Caco-2 (cell line): ENCODE results near the gene ADARB2. TPM values are rescaled to one million over a fixed set of nuclear protein-coding genes. Genes with fewer than 3 reads are reported as not detected.
"Not testable (repeated sequence)": the region's sequence is repeated elsewhere in the genome, so short reads cannot be mapped to it uniquely, and the experiment has no call there.

Experiments
- BruUV-seq: library from RNA; stranded (reverse); fragments of 400-500 nt; replicated peaks from 2 replicates; lab custom pipeline; 2021; lab: Mats Ljungman, UMichigan
- CTCF ChIA-PET: fragments of 300-600 bp; sonication (Branson Sonifier 250); formaldehyde crosslinking; loops from one replicate; lab custom pipeline; 2022; ENCODE audit warnings: antibody characterized with exemption; lab: Charles Lee
- POLR2A ChIA-PET: fragments of 300-600 bp; sonication (Branson Sonifier 250); formaldehyde crosslinking; loops from one replicate; lab custom pipeline; 2022; ENCODE audit warnings: antibody characterized with exemption; lab: Charles Lee
- DNase-seq, 2 experiments: peaks; one replicate each; pipeline versions ENCODE4 v3.0.0 to v3.0.0-alpha.2; 2020 to 2022
- H3K27me3 ChIP-seq: replicated peaks from 2 replicates; pipeline ENCODE4 v1.6.0; 2011; ENCODE audit warnings: low read length; ENCODE audit not compliant: control insufficient read depth, insufficient read depth
- H3K36me3 ChIP-seq: 2 replicates; pipeline ENCODE4 v1.5.1; 2011; ENCODE audit warnings: low read length; ENCODE audit not compliant: control insufficient read depth, insufficient read depth
- H3K4me1 ChIP-seq: fragments of 250-450 bp; sonication (Bioruptor Pico); 2 replicates; pipeline ENCODE4 v1.5.1; 2020; ENCODE audit warnings: mild to moderate bottlenecking
- H3K4me3 ChIP-seq: 2 replicates; pipeline ENCODE4 v1.5.1; 2011; ENCODE audit warnings: low read depth, mild to moderate bottlenecking, control low read depth, low read length
- H3K9me3 ChIP-seq: fragments of 250-450 bp; sonication (Bioruptor Pico); 2 replicates; pipeline ENCODE4 v1.5.1; 2020; ENCODE audit warnings: mild to moderate bottlenecking, moderate library complexity
- H3K27ac Mint-ChIP-seq: one replicate; pipeline ENCODE4 v1.8.0; 2022; ENCODE audit warnings: mixed read lengths; ENCODE audit not compliant: unreplicated experiment
- H3K27me3 Mint-ChIP-seq: one replicate; pipeline ENCODE4 v1.8.0; 2022; ENCODE audit warnings: mixed read lengths; ENCODE audit not compliant: insufficient read depth, unreplicated experiment
- H3K36me3 Mint-ChIP-seq: one replicate; pipeline ENCODE4 v1.8.0; 2022; ENCODE audit warnings: mild to moderate bottlenecking, mixed read lengths; ENCODE audit not compliant: insufficient read depth, unreplicated experiment
- H3K4me1 Mint-ChIP-seq: one replicate; pipeline ENCODE4 v1.8.0; 2022; ENCODE audit warnings: low read depth, mixed read lengths; ENCODE audit not compliant: unreplicated experiment
- H3K4me3 Mint-ChIP-seq: one replicate; pipeline ENCODE4 v1.8.0; 2022; ENCODE audit warnings: mild to moderate bottlenecking, moderate library complexity, mixed read lengths; ENCODE audit not compliant: unreplicated experiment
- H3K9me3 Mint-ChIP-seq: one replicate; pipeline ENCODE4 v1.8.0; 2022; ENCODE audit warnings: mixed read lengths; ENCODE audit not compliant: unreplicated experiment
- CTCF ChIP-seq, 2 experiments: fragments of 200-600 bp in 1 of 2; IDR thresholded peaks; 1 replicate in 1 of 2; 2 replicates in 1 of 2; pipeline versions ENCODE4 v1.5.1 to v1.8.0; 2011 to 2022; ENCODE audit warnings: antibody characterized with exemption in 1 of 2, control low read depth in 1 of 2, inconsistent platforms in 1 of 2, low read depth in 1 of 2, low read length in 1 of 2, mild to moderate bottlenecking in 1 of 2, moderate library complexity in 1 of 2; ENCODE audit not compliant: insufficient read depth in 1 of 2, severe bottlenecking in 1 of 2, unreplicated experiment in 1 of 2
- intact Hi-C: fragments of 100-400 bp; cut with micrococcal nuclease; formaldehyde crosslinking; loops from one replicate; pipeline ENCODE4 v1.10.0; 2022; ENCODE audit not compliant: unreplicated experiment
- total RNA-seq: library from RNA; stranded (reverse); gene quantifications from 2 replicates; pipeline ENCODE4 v1.2.3, GENCODE V29; 2022

The ADARB2 gene
- total RNA-seq, 1 experiment from 2014 or later, result 0.27 TPM

- TF ChIP-seq CTCF (IDR thresholded peaks at IDR 0.05; ENCODE audit: insufficient read depth in 1 of 2, low read depth in 1 of 2, low read length in 1 of 2, severe bottlenecking in 1 of 2, unreplicated experiment in 1 of 2), result no peak
- H3K27ac Mint-ChIP-seq, result peak overlapping the region; percentile 12
- intact Hi-C loops, result no loop called here
- no peaks in the 10 kb centered on the region for H3K27me3 ChIP-seq
- no peak overlapping the region for H3K4me3 Mint-ChIP-seq
- H3K4me1 Mint-ChIP-seq, result peaks cover 14% of the 10 kb centered on the region
- H3K4me3 ChIP-seq, result no peak overlapping the region
- H3K36me3 ChIP-seq, result no peaks in the 10 kb centered on the region
- H3K9me3 Mint-ChIP-seq, result no peaks in the 10 kb centered on the region
- no peaks in the 10 kb centered on the region for H3K9me3 ChIP-seq
- peaks cover 13% of the 10 kb centered on the region for H3K4me1 ChIP-seq
- CTCF ChIA-PET, result no interaction called here
- DNase-seq, result peak in 1 of 2 experiments; percentile 36
- BruUV-seq, result TSS peak; percentile 27
- no peaks in the 10 kb centered on the region for H3K27me3 Mint-ChIP-seq
- POLR2A ChIA-PET, result no interaction called here
- no peaks in the 10 kb centered on the region for H3K36me3 Mint-ChIP-seq
Measured at GRCh38 chr10:1400101-1401070, 336.9 kb downstream of the ADARB2 start.

GRCh38 chr10:1399431-1400100 is 337.8 kb downstream of the ADARB2 start:
- no peak for DNase-seq
- no TSS peak for BruUV-seq
- intact Hi-C loops, result no loop called here
- no peak overlapping the region for H3K4me3 Mint-ChIP-seq
- H3K27me3 ChIP-seq, result no peaks in the 10 kb centered on the region
- H3K4me1 Mint-ChIP-seq, result peaks cover 14% of the 10 kb centered on the region
- no peaks in the 10 kb centered on the region for H3K9me3 Mint-ChIP-seq
- H3K27ac Mint-ChIP-seq, result peak overlapping the region; percentile 12
- H3K36me3 ChIP-seq, result no peaks in the 10 kb centered on the region
- H3K9me3 ChIP-seq, result no peaks in the 10 kb centered on the region
- no peaks in the 10 kb centered on the region for H3K36me3 Mint-ChIP-seq
- CTCF ChIA-PET, result no interaction called here
- no peak overlapping the region for H3K4me3 ChIP-seq
- H3K4me1 ChIP-seq, result peaks cover 13% of the 10 kb centered on the region
- no peak for TF ChIP-seq CTCF (IDR thresholded peaks at IDR 0.05; ENCODE audit: insufficient read depth in 1 of 2, low read depth in 1 of 2, low read length in 1 of 2, severe bottlenecking in 1 of 2, unreplicated experiment in 1 of 2)
- no peaks in the 10 kb centered on the region for H3K27me3 Mint-ChIP-seq
- POLR2A ChIA-PET, result no interaction called here

DNA sequence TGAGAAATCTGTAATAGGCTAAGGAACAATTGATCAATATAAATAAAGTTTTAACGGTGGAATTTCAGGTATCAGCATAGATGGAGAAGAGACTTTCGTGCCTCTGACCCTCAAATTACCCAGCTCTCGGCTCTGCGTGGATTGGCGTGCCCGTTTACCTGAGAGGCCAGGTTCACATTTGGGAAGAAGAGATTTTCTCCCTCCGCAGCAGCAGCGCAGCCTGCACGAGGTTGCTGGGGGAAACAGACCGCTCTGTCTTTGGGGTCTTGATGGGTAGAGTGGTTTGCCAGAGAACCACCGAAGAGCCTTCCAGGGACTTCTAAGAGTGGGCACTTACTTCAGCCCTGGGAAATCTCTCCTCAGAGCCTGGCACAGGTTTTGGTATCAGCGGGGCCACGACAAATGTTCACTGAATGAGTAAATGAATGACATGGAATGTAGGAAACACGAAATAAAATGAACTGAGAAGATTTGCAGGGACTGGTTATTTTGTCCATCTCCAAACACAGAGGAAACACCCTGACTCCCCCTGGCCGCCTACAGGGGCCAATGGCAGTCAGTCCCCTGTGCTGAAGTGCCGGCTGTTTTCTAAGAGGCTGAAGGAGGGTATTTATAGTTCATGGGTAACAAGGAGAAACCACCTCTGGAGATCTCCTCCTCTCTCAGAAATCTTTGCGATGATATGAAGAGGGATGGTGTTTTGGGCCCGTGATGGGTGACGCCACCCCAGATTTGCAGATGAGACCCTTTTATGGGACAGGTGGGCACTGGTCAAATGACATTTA is 338.5 kb downstream of the ADARB2 start:
- intact Hi-C loops, result no loop called here
- POLR2A ChIA-PET, result no interaction called here
- no peaks in the 10 kb centered on the region for H3K27me3 Mint-ChIP-seq
- CTCF ChIA-PET, result no interaction called here
- Histone ChIP-seq H3K27me3 (no peaks in the 10 kb centered on the region), H3K4me3 (no peak overlapping the region), H3K36me3 (no peaks in the 10 kb centered on the region), H3K9me3 (no peaks in the 10 kb centered on the region), H3K4me1 (peaks cover 17% of the 10 kb centered on the region)
- H3K4me3 Mint-ChIP-seq, result no peak overlapping the region
- no peak for DNase-seq
- H3K9me3 Mint-ChIP-seq, result no peaks in the 10 kb centered on the region
- H3K4me1 Mint-ChIP-seq, result peaks cover 21% of the 10 kb centered on the region
- H3K27ac Mint-ChIP-seq, result no peak overlapping the region
- H3K36me3 Mint-ChIP-seq, result no peaks in the 10 kb centered on the region
- TF ChIP-seq CTCF (IDR thresholded peaks at IDR 0.05; ENCODE audit: insufficient read depth in 1 of 2, low read depth in 1 of 2, low read length in 1 of 2, severe bottlenecking in 1 of 2, unreplicated experiment in 1 of 2), result no peak
- BruUV-seq, result no TSS peak

DNA sequence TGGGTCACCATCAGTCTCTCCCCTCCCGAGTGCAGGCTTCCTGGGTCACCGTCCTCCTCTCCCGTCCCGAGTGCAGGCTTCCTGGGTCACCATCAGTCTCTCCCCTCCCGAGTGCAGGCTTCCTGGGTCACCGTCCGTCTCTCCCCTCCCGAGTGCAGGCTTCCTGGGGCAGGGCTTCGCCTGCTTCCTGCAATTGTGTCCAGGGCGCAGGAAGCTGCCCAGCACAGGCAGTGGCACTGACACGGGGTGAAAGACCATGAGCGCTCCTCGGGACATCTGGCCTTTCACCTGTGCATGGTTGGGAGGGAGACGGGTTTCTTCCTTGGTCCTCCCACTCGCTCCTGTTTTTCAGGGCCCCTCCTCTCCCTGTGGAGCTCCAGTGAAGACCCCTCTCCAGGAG is 339.2 kb downstream of the ADARB2 start:
- peaks cover 21% of the 10 kb centered on the region for H3K4me1 Mint-ChIP-seq
- H3K27me3 Mint-ChIP-seq, POLR2A ChIA-PET, H3K4me3 Mint-ChIP-seq, intact Hi-C loops, H3K36me3 ChIP-seq, DNase-seq, CTCF ChIA-PET, H3K36me3 Mint-ChIP-seq, H3K4me3 ChIP-seq, H3K9me3 ChIP-seq, H3K27me3 ChIP-seq, H3K9me3 Mint-ChIP-seq, H3K27ac Mint-ChIP-seq, BruUV-seq: not testable (repeated sequence)
- H3K4me1 ChIP-seq, result peaks cover 17% of the 10 kb centered on the region
